Activated CD8-positive, alpha-beta memory T cell treated with anti-CD3 and anti-CD28 coated beads for 1 hour (primary cell): ENCODE measurements around the gene PLPPR3.
"Not testable (repeated sequence)": the region's sequence is repeated elsewhere in the genome, so short reads cannot be mapped to it uniquely, and the experiment has no call there.

Source experiments
- DNase-seq, 2 donors: peaks; one replicate each; pipeline ENCODE4 v3.0.0-alpha.2; 2020; ENCODE audit warnings: low read depth in 1 of 2; ENCODE audit errors: extremely low read depth in 1 of 2

Gene PLPPR3

DNA sequence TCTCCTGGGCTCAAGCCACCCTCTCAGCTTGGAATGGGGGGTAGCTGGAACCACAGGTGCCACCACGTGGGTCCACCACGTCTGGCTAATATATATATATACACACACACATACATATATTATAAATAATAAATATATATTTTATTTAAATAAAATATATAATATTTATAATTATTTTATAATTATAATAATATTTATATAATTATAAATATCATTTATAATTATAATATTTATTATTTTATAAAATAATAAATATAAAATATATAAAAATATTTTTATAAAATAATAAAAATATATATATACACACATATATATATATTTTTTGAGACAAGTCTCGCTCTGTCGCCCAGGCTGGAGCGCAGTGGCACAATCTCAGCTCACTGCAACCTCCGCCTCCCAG lies 32.8 kb upstream of the PLPPR3 start:
- no peak for DNase-seq

DNA sequence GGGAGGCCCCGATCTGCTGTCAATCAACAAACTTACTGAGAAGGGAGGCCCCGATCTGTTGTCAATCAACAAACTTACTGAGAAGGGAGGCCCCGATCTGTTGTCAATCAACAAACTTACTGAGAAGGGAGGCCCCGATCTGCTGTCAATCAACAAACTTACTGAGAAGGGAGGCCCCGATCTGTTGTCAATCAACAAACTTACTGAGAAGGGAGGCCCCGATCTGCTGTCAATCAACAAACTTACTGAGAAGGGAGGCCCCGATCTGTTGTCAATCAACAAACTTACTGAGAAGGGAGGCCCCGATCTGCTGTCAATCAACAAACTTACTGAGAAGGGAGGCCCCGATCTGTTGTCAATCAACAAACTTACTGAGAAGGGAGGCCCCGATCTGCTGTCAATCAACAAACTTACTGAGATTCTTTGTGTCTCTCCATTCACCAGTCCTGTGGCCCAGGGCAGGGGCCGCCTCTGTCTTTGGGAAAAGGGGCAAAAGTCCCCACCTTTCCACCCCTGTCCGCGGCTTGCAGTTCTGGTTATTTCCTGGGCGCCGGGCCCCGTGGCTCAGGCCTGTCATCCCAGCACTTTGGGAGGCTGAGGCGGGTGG lies 32.0 kb upstream of the PLPPR3 start:
- not testable (repeated sequence) for DNase-seq

DNA sequence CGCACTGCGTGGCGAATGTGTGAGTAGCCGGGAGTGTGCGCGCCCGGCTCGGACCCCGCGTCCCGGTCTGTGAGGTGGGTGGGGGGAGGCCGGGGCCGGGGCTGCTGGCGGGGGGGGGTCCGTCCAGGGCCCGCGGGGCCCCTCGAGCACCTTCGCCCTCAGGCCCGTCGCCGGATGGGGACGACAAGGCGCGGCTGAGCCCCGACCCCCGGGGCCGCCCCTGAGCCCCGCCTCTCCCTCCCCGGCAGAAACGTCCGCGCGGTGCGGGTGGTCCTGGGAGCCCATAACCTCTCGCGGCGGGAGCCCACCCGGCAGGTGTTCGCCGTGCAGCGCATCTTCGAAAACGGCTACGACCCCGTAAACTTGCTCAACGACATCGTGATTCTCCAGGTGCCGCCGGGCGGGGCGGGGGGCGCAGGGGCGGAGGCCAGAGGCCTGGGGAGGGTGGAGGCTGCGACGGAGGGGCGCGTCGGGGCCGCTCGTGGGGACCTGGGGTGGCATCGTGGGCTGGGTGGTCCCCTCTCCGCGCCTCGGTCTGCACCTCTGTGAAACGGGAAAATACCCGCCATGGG lies 31.3 kb upstream of the PLPPR3 start:
- no peak for DNase-seq

DNA sequence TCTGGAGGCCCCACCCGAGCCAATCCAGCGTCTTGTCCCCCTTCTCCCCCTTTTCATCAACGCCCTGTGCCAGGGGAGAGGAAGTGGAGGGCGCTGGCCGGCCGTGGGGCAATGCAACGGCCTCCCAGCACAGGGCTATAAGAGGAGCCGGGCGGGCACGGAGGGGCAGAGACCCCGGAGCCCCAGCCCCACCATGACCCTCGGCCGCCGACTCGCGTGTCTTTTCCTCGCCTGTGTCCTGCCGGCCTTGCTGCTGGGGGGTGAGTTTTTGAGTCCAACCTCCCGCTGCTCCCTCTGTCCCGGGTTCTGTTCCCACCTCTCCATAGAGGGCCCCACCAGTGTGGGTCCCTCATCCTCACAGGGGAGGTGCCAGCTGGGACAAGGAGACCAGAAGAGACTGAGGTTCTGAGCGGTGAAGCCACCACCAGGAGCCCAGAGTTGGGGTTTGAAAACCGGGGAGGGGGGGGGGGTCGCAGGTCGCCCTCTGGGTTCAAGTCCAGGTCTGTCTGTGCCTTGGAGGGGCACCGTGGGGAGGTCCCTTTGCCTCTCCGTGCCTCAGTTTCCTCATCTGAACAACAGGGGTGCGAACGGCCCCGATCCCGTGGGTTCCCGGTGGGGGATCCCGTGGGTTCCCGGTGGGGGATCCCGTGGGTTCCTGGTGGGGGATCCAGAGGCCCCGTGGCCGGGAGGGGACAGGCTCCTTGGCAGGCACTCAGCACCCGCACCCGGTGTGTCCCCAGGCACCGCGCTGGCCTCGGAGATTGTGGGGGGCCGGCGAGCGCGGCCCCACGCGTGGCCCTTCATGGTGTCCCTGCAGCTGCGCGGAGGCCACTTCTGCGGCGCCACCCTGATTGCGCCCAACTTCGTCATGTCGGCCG lies 30.6 kb upstream of the PLPPR3 start, which contains the start of gene ELANE:
TSS of gene ELANE (plus strand) at position 168 of the 878 bp plus-strand sequence. CDS start at position 194, 26 bp downstream.
- DNase-seq, result no peak

DNA sequence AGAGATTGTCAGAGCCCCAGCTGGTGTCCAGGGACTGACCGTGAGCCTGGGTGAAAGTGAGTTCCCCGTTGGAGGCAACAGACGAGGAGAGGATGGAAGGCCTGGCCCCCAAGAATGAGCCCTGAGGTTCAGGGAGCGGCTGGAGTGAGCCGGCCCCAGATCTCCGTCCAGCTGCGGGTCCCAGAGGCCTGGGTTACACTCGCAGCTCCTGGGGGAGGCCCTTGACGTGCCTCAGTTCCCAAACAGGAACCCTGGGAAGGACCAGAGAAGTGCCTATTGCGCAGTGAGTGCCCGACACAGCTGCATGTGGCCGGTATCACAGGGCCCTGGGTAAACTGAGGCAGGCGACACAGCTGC lies 29.2 kb upstream of the PLPPR3 start:
- no peak for DNase-seq

DNA sequence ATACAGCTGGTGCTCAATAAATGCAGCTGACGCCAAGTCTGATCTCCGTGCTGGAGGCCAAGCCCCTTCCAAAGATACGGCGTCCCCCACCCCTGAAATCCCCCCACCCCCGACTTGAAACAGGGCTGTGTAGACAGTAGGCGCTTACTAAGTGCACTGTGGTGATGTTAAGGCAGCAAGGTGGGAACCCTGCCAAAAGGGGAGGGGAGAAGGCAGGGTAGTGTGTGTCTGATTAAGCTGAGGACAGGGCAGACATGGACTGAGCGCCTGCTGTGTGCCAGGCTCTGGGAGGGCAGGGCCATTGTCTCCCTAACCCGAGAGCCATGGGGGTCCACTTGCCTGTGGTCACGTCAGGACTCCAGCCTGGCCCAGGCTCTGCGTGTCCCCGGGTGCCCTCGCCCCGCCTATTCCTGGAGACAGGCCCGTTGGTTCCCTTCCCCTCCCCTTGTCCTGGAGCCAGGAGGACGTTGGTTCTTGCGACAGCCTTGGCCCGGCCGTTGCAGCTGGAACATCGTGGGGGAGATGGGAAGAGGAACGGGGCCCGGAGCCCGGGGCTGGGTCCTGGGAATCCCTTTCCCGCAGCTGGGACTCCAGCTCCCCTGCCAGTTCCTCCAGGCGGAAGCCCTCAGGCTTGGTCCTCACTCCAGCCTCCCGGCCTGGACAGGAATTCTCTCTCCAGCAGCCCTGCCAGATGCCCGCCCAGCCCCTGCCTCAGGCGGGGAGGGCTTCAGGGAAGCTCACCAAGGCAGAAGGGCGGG lies 28.6 kb upstream of the PLPPR3 start:
- DNase-seq, result no peak

DNA sequence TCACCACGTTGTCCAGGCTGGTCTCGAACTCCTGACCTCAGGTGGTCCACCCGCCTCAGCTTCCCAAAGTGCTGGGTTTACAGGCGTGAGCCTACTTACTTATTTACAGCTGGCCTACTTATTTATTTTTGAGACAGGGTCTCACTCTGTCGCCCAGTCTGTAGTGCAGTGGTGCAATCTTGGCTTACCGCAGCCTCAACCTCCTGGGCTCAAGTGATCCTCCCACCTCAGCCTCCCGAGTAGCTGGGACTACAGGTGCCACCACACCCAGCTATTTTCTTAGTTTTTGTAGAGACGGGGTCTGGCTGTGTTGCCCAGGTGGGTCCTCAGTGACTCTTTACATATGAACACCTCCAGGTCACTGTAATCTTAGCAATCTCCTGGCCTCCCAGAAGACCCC lies 27.4 kb upstream of the PLPPR3 start:
- not testable (repeated sequence) for DNase-seq

DNA sequence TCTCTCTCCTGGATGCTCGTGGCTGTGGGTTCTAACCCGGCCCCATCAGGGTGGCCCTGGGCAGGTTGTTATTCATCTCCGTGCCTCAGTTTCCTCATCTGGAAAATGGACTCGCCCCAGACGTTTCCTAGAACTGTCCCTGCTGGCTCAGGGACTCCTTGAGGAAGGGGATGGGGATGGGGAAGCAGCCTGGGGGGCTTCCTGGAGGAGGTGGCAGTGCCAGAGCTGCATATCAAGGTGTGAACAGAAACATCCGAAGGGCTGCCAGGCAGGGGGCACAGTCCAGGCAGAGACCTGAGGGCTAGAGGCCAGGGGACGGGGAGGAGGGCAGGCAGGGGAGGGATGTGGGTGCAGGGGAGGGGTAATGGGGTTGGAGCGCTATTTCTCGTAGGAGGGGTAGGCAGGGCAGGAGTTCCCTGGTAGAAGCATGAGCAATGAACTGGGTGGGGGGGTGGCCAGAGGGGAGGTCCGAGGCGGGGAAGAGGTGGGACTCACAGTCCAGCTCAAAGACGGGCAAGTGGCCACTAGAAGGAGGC lies 26.7 kb upstream of the PLPPR3 start:
- DNase-seq, result no peak

DNA sequence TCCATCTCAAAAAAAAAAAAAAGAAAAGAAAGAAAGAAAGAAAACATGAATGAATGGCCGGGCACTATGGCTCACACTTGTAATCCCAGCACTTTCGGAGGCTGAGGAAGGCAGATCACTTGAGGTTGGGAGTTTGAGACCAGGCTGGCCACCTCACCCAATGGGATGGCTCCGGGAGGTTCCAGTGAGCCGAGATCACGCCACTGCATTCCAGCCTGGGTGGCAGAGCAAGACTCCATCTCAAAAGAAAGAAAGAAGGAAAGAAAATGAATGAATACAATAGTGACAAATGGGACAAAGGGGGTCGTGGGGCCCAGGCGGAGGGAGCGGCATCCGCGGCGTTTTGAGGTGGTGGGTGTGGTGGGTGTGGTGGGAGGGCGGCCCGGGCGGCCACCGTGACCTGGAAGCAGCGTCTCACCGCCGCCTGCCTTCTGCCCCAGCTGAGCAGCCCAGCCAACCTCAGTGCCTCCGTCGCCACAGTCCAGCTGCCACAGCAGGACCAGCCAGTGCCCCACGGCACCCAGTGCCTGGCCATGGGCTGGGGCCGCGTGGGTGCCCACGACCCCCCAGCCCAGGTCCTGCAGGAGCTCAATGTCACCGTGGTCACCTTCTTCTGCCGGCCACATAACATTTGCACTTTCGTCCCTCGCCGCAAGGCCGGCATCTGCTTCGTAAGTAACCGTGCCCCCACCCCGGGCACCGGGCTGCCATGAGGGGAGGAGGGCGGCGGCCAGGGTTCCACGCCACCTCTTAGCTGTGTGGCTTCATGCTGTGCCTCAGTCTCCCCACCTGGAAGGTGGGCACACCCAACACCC lies 24.2 kb upstream of the PLPPR3 start:
- no peak for DNase-seq

DNA sequence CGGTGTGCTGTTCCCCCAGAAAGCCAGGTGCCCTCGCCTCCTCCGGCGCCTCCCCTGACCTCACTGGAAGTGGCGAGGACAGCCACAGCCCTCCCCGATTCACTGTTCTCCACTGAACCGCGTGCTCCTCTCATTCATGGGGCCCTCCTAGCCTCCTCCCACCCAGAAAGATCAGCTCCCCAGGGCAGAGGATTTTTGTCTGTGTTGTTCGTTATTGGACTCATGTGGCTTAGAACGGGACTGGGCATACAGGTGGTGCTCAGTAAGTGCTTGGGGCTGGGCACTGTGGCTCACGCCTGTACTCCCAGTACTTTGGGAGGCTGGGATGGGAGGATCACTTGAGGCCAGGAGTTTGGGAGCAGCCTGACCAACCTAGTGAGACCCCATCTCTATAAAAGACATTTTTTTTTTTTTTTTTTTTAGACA lies 22.8 kb upstream of the PLPPR3 start:
- no peak for DNase-seq

DNA sequence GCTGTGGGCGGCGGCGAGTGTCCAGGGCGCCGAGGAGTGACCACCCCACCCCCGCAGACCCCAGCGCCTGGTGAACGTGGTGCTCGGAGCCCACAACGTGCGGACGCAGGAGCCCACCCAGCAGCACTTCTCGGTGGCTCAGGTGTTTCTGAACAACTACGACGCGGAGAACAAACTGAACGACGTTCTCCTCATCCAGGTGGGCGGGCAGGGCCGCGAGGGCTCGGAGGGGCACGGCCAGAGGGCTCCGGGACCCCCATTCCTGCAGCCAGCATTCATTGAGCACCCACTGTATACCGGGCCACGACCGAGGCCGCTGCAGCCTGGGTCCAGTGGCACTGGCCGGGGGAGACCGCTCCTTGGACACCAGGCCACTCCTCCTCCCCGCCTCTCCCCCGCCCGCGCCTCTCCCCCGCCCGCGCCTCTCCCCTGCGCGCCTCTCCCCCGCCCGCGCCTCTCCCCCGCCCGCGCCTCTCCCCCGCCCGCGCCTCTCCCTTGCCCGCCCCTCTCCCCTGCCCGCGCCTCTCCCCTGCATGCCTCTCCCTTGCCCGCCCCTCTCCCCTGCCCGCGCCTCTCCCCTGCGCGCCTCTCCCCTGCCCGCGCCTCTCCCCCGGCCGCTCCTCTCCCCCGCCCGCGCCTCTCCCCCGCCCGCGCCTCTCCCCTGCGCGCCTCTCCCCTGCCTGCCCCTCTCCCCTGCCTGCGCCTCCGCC lies 22.2 kb upstream of the PLPPR3 start:
- no peak for DNase-seq

DNA sequence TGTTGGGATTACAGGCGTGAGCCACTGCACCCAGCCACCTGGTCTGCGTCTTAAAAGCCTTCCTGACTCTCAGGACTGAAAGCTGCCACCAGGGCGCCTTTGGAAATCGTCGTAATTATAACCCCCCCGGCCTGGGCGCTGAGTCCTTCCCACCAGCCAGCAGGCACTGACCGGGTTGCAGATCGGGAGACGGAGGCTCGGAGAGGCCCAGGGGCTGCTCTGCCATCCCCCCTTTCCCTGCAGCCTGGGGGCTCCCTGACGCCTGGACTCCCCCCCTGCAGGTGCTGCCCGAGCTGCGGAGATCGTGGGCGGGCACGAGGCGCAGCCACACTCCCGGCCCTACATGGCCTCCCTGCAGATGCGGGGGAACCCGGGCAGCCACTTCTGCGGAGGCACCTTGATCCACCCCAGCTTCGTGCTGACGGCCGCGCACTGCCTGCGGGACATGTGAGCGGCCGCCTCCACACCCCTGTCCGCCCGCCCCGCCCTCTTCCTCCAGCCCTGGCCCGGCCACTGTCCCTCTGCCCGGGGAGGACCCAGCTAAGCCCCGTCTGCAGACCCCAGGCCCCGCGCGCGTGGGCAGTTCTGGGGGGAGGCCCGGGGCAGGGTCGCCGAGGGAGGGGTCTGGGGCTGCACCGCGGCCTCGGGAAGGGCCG lies 21.6 kb upstream of the PLPPR3 start:
- no peak for DNase-seq

DNA sequence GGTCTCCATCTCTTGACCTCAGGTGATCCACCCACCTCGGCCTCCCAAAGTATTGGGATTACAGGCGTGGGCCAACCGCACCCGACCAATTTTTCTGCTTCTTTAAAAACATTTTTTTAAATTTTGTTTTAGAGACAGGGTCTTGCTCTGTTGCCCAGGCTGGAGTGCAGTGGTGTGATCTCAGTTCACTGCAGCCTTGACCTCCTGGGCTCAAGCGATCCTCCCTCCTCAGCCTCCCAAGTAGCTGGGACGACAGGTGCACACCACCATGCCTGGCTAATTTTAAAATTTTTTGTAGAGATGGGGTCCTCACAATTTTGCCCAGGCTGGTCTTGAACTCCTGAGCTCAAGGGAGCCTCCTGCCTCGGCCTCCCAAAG lies 21.0 kb upstream of the PLPPR3 start:
- not testable (repeated sequence) for DNase-seq

DNA sequence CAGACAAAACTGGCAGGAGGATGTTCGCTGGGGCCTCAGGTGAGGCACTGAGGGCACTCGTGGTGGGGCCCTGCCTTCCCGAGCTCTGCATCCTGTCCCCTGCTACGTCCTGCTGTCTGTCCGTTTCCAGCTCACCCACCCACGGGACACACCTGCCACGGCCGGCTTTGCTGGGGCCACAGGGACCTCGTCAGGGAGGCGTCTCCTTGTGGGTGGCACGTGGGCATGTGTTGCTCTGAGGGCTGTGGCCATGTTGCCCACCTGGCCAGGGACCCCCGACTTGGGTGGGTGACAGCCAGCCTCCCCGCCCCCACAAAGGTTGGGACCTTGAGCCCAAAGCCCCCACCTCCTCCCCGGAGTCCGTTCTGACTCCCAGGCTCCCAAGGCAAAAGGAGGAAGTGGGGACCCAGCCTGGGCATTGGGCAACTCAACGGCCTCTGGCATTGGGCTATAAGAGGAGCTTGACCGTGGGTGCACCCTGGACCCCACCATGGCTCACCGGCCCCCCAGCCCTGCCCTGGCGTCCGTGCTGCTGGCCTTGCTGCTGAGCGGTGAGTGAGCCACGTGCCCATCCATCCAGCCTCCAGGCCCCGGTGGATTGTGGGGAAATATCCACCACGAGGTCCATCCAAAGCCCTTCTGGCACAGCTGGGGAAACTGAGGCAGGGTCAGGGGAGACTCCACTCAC lies 18.9 kb upstream of the PLPPR3 start, which contains the start of gene PRTN3:
TSS of gene PRTN3 (plus strand) at position 481 of the 688 bp plus-strand sequence. CDS start at position 491, 10 bp downstream.
- DNase-seq, result no peak

DNA sequence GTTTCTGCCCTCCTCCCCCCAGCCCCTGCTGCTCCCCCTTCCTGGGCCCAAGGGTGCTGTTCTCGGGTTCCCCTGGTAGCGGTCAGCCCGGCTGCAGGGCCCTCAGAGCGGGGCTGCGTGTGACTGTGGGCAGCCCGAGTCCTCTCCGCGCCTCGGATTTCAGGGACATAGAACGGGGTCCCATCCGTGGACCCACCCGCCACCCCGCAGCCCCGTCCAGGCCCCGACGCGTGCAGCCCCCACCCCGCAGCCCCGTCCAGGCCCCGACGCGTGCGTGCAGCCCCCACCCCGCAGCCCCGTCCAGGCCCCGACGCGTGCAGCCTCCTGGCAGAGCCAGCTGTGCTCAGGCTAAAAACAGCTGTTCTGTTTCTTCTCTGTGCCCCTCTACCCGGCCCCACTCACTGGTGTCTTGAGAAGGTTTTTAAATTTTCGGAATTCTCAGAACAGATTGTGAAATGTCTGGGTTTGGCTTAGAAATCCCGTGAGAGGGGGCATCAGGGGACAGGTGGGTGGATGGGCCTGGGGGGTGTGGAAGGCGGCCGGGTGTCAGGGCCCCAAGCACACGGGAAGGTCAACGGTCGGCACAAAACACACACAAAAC lies 13.6 kb upstream of the PLPPR3 start:
- no peak for DNase-seq

DNA sequence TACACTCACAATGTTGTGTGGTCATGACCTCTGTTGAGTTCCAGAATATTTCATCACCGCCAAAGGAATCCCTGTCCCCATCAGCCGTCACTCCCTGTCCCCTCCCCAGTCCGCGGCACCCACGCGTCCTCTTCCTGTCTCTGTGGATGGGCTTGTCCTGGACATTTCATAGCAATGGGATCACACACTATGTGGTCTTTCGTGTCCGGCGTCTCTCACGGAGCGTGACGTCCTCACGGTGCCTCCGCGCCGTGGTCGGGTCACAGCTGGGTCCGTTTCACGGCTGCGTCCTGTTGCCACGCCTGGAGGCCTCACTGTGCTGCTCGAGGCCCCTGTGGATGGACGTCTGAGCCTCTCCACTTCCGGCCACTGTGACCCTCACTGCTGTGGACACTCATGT lies 12.5 kb upstream of the PLPPR3 start:
- no peak for DNase-seq

DNA sequence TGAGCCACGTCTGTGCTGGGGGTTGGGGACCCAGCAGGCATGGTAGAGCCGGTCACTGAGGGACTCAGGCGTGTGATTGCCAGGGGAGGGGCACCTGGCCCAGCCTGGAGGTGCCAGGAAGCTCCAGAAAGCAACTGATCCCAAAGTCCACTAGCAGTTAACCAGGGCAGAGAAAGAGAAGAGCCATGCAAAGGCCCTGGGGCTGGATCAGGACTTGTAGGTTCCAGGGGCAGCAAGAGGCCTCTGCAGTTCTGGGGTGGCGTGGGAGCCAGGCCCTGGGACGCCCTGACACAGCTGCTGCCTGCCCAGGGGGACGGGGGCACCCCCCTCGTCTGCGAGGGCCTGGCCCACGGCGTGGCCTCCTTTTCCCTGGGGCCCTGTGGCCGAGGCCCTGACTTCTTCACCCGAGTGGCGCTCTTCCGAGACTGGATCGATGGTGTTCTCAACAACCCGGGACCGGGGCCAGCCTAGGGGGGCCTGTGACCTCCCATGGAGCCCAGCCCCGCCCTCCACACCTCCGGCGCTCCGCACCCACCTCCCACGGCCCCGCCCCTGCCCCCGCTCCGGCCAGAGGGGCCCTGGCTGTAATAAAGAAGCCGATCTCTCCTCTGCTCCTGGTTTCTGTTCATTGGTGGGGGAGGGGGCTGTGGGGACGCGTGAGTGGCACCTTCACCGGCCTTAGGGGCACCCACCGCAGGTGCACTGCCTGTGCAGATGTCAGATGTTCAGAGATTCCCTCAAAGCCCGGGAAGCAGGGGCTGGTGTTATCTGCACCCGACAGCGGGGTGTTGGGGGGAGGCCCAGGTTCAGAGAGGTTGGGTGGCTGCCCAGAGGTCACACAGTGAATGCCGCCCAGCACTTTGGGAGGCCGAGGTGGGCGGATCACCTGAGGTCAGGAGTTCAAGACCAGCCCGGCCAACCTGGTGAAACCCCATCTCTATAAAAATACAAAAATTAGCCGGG lies 9.9 kb upstream of the PLPPR3 start:
- no peak for DNase-seq
